ENCODE measurements around the gene RPS21. TPM values are rescaled to one million over a fixed set of nuclear protein-coding genes. Genes with fewer than 3 reads are reported as not detected.

Gene RPS21
- polyA plus RNA-seq, 1 donor: 1,316 TPM

- no peak for DNase-seq (ENCODE audit: low read depth)
These were observed 8.7 kb upstream of the RPS21 start for GRCh38 chr20:62378215-62378614.

GRCh38 chr20:62381202-62381797, 5.6 kb upstream of the RPS21 start:
- DNase-seq (ENCODE audit: low read depth): no peak

GRCh38 chr20:62381842-62382241, 5.1 kb upstream of the RPS21 start:
- no peak for DNase-seq (ENCODE audit: low read depth)

GRCh38 chr20:62382306-62383198, 4.4 kb upstream of the RPS21 start:
- no peak for DNase-seq (ENCODE audit: low read depth)

GRCh38 chr20:62387219-62387913, 463 bp downstream of the RPS21 start:
- no peak for DNase-seq (ENCODE audit: low read depth)

GRCh38 chr20:62387933-62388635, 1.2 kb downstream of the RPS21 start:
- DNase-seq (ENCODE audit: low read depth): no peak

- no peak for DNase-seq (ENCODE audit: low read depth)
These were observed 2.1 kb downstream of the RPS21 start for GRCh38 chr20:62388839-62389600.

GRCh38 chr20:62389601-62390087, 2.7 kb downstream of the RPS21 start:
- DNase-seq (ENCODE audit: low read depth): no peak

GRCh38 chr20:62390317-62391164, 3.6 kb downstream of the RPS21 start:
- DNase-seq (ENCODE audit: low read depth): no peak

GRCh38 chr20:62391165-62392076, 4.5 kb downstream of the RPS21 start:
- DNase-seq (ENCODE audit: low read depth): no peak

GRCh38 chr20:62392077-62392418, 5.1 kb downstream of the RPS21 start:
- DNase-seq (ENCODE audit: low read depth): no peak

- DNase-seq (ENCODE audit: low read depth): no peak
These were observed 5.9 kb downstream of the RPS21 start for GRCh38 chr20:62392621-62393334.

GRCh38 chr20:62393335-62393665, 6.4 kb downstream of the RPS21 start:
- no peak for DNase-seq (ENCODE audit: low read depth)

GRCh38 chr20:62393830-62394229, 6.9 kb downstream of the RPS21 start:
- DNase-seq (ENCODE audit: low read depth): no peak

GRCh38 chr20:62394248-62395245, 7.6 kb downstream of the RPS21 start:
- no peak for DNase-seq (ENCODE audit: low read depth)

- DNase-seq (ENCODE audit: low read depth): no peak
These were observed 8.7 kb downstream of the RPS21 start for GRCh38 chr20:62395311-62396242.

All from forelimb muscle (tissue), 1 donor.